HUES6 (cell line): Measurements from ENCODE around the gene BMPR1B.
"Not testable (repeated sequence)": the region's sequence is repeated elsewhere in the genome, so short reads cannot be mapped to it uniquely, and the experiment has no call there.

Experiments
- H3K27ac ChIP-seq: 2 replicates; pipeline ENCODE4 v1.7.0; 2013; ENCODE audit warnings: low read depth, mild to moderate bottlenecking, low read length, inconsistent platforms
- H3K27me3 ChIP-seq: 2 replicates; pipeline ENCODE4 v1.6.1; 2013; ENCODE audit warnings: low read length; ENCODE audit not compliant: control insufficient read depth, insufficient read depth
- H3K36me3 ChIP-seq: 2 replicates; pipeline ENCODE4 v1.6.1; 2013; ENCODE audit warnings: low read length; ENCODE audit not compliant: control insufficient read depth, insufficient read depth
- H3K4me1 ChIP-seq: 2 replicates; pipeline ENCODE4 v1.6.1; 2013; ENCODE audit warnings: low read length; ENCODE audit not compliant: control insufficient read depth, insufficient read depth
- H3K4me3 ChIP-seq: 2 replicates; pipeline ENCODE4 v1.5.1; 2013; ENCODE audit warnings: low read depth, low read length
- H3K9ac ChIP-seq: one replicate; pipeline ENCODE4 v1.6.1; 2013; ENCODE audit warnings: mild to moderate bottlenecking, low read length
- H3K9me3 ChIP-seq: 2 replicates; pipeline ENCODE4 v1.6.1; 2013; ENCODE audit warnings: low read depth, low read length; ENCODE audit not compliant: control insufficient read depth, insufficient read depth

BMPR1B gene

GRCh38 chr4:94804650-94805049, 46.9 kb downstream of the BMPR1B start:
- H3K9me3 ChIP-seq = no peaks in the 10 kb centered on the region
- H3K27me3 ChIP-seq = no peaks in the 10 kb centered on the region
- no peaks in the 10 kb centered on the region for H3K4me1 ChIP-seq
- H3K9ac ChIP-seq = no peak overlapping the region
- H3K36me3 ChIP-seq = no peaks in the 10 kb centered on the region
- H3K27ac ChIP-seq = no peak overlapping the region
- no peak overlapping the region for H3K4me3 ChIP-seq

- no peaks in the 10 kb centered on the region for H3K27me3 ChIP-seq
- no peak overlapping the region for H3K27ac ChIP-seq
- no peaks in the 10 kb centered on the region for H3K4me1 ChIP-seq
- H3K36me3 ChIP-seq = no peaks in the 10 kb centered on the region
- no peaks in the 10 kb centered on the region for H3K9me3 ChIP-seq
- no peak overlapping the region for H3K9ac ChIP-seq
- H3K4me3 ChIP-seq = no peak overlapping the region
These were observed 48.6 kb downstream of the BMPR1B start for GRCh38 chr4:94806376-94806775.

GRCh38 chr4:94811643-94812042, 53.9 kb downstream of the BMPR1B start:
- no peaks in the 10 kb centered on the region for H3K9me3 ChIP-seq
- no peak overlapping the region for H3K4me3 ChIP-seq
- no peak overlapping the region for H3K9ac ChIP-seq
- no peak overlapping the region for H3K27ac ChIP-seq
- H3K27me3 ChIP-seq = no peaks in the 10 kb centered on the region
- no peaks in the 10 kb centered on the region for H3K36me3 ChIP-seq
- H3K4me1 ChIP-seq = no peaks in the 10 kb centered on the region

- Histone ChIP-seq H3K4me3 (no peak overlapping the region), H3K36me3 (no peaks in the 10 kb centered on the region), H3K27ac (no peak overlapping the region), H3K9me3 (no peaks in the 10 kb centered on the region), H3K4me1 (no peaks in the 10 kb centered on the region), H3K9ac (no peak overlapping the region), H3K27me3 (no peaks in the 10 kb centered on the region)
These were observed 55.5 kb downstream of the BMPR1B start for GRCh38 chr4:94813221-94813620.

GRCh38 chr4:94814237-94814636, 56.5 kb downstream of the BMPR1B start:
- no peak overlapping the region for H3K9ac ChIP-seq
- H3K4me1 ChIP-seq = no peaks in the 10 kb centered on the region
- no peak overlapping the region for H3K4me3 ChIP-seq
- H3K27ac ChIP-seq = no peak overlapping the region
- no peaks in the 10 kb centered on the region for H3K9me3 ChIP-seq
- H3K27me3 ChIP-seq = no peaks in the 10 kb centered on the region
- H3K36me3 ChIP-seq = no peaks in the 10 kb centered on the region

- H3K9me3 ChIP-seq = no peaks in the 10 kb centered on the region
- no peaks in the 10 kb centered on the region for H3K36me3 ChIP-seq
- no peak overlapping the region for H3K27ac ChIP-seq
- no peaks in the 10 kb centered on the region for H3K27me3 ChIP-seq
- no peak overlapping the region for H3K9ac ChIP-seq
- H3K4me1 ChIP-seq = no peaks in the 10 kb centered on the region
- no peak overlapping the region for H3K4me3 ChIP-seq
These were observed 61.8 kb downstream of the BMPR1B start for GRCh38 chr4:94819371-94820168.

- no peak overlapping the region for H3K27ac ChIP-seq
- H3K9me3 ChIP-seq = no peaks in the 10 kb centered on the region
- H3K9ac ChIP-seq = no peak overlapping the region
- no peaks in the 10 kb centered on the region for H3K36me3 ChIP-seq
- H3K27me3 ChIP-seq = no peaks in the 10 kb centered on the region
- H3K4me1 ChIP-seq = no peaks in the 10 kb centered on the region
- H3K4me3 ChIP-seq = no peak overlapping the region
These were observed 68.5 kb downstream of the BMPR1B start for GRCh38 chr4:94826206-94826605.

- H3K27ac ChIP-seq = no peak overlapping the region
- H3K27me3 ChIP-seq = no peaks in the 10 kb centered on the region
- 0 out of 2 replicates have a peak, but pooled peaks cover 3% of the 10 kb centered on the region for H3K4me1 ChIP-seq
- H3K4me3 ChIP-seq = no peak overlapping the region
- H3K9me3 ChIP-seq = no peaks in the 10 kb centered on the region
- no peak overlapping the region for H3K9ac ChIP-seq
- H3K36me3 ChIP-seq = no peaks in the 10 kb centered on the region
These were observed 69.8 kb downstream of the BMPR1B start for GRCh38 chr4:94827481-94828110.

- H3K4me1 ChIP-seq = 0 out of 2 replicates have a peak, but pooled peaks cover 3% of the 10 kb centered on the region
- no peaks in the 10 kb centered on the region for H3K36me3 ChIP-seq
- H3K4me3 ChIP-seq = no peak overlapping the region
- H3K9ac ChIP-seq = no peak overlapping the region
- H3K27me3 ChIP-seq = no peaks in the 10 kb centered on the region
- H3K27ac ChIP-seq = no peak overlapping the region
- no peaks in the 10 kb centered on the region for H3K9me3 ChIP-seq
These were observed 71.1 kb downstream of the BMPR1B start for GRCh38 chr4:94828882-94829281.

GRCh38 chr4:94831607-94832006, 73.9 kb downstream of the BMPR1B start:
- Histone ChIP-seq H3K9ac (no peak overlapping the region), H3K27me3 (no peaks in the 10 kb centered on the region), H3K9me3 (no peaks in the 10 kb centered on the region), H3K4me3 (no peak overlapping the region), H3K27ac (no peak overlapping the region), H3K4me1 (0 out of 2 replicates have a peak, but pooled peaks cover 3% of the 10 kb centered on the region), H3K36me3 (no peaks in the 10 kb centered on the region)

GRCh38 chr4:94832329-94832728, 74.6 kb downstream of the BMPR1B start:
- not testable (repeated sequence) for H3K4me3 ChIP-seq, H3K27me3 ChIP-seq, H3K4me1 ChIP-seq, H3K27ac ChIP-seq, H3K36me3 ChIP-seq, H3K9ac ChIP-seq, H3K9me3 ChIP-seq
